HG03558 (cell line): ENCODE data around the gene ANKRD53.

Experiments used
- ATAC-seq: cut with Tn5 transposase; IDR thresholded peaks from one replicate; pipeline ENCODE4 v1.9.1; 2021; ENCODE audit warnings: moderate number of reproducible peaks; ENCODE audit not compliant: unreplicated experiment; ENCODE audit errors: extremely low read depth

Gene ANKRD53

DNA sequence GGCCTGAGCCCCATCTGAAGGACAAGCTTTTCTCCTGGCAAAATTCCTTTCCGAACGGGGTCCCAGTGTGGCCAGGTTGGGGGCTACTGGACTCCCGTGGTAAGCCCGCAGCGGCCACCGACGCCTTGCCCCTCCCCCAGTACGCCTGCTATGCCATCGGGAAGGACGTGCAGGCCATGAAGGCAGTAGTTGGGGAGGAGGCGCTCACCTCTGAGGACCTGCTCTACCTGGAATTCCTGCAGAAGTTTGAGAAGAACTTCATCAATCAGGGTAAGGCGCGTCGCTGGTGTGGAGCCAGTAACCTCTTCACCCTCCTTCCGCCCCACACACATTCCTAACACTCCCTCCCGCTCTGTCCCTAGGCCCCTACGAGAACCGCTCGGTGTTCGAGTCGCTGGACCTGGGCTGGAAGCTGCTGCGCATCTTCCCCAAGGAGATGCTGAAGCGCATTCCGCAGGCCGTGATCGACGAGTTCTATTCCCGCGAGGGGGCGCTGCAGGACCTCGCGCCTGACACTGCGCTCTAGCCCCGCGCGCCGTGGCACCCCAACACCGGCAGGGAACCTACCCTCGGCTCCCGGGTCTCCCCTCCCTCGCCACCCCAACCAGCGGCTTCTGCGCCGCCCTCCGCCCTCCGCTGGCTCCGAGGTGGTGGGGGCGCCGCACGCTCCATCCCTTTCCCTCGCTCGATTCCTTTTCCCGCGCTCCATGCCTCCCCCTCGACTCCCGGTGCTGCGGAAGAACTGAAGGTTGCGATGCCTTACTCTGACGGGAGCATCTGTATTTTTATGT lies 13.6 kb upstream of the ANKRD53 start:
- no peak for ATAC-seq

DNA sequence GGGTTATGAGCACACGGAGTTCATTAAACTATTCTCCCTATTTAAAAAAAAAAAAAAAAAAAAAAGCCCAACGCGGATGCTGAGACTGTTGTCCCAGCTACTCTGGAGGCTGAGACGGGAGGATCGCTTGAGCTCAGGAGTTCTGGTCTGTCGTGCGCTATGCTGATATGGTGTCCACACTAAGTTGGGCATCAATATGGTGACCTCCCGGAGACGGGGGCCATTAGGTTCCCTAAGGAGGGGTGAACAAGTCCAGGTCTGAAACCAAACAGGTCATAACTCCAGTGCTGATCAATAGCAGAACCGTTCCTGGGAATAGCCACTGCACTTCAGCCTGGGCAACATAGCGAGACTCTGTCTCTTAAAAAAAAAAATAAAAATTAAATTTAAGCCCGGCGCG lies 12.9 kb upstream of the ANKRD53 start:
- ATAC-seq = no peak

- no peak for ATAC-seq
Measured at GRCh38 chr2:70966681-70967080, 11.7 kb upstream of the ANKRD53 start.

- ATAC-seq = no peak
Measured at GRCh38 chr2:70967189-70967588, 11.2 kb upstream of the ANKRD53 start.

GRCh38 chr2:70974592-70974991 lies 3.8 kb upstream of the ANKRD53 start:
- no peak for ATAC-seq

DNA sequence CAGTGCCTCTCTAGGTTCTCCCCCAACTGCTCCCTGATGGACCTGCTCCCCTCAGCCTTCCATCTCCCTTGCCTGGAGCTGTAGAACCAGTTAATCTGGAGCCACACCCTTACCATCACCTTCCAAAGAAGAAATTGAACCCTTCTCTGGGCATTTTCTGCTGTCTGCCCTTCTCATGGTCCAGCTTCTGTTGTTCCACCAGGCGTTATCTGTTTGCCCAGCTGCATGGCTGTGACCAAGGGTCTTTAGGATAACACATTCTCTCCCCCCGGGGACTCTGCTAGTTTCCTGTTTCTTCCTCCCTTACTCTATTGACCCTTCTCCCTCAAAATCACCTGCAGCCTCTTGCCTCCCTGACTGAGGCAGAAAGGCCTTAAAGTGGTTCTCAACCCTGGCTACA lies 3.2 kb upstream of the ANKRD53 start:
- ATAC-seq = no peak

- no peak for ATAC-seq
Measured at GRCh38 chr2:70977605-70978205, 725 bp upstream of the ANKRD53 start.

- no peak for ATAC-seq
Measured at GRCh38 chr2:70979180-70979488, 704 bp downstream of the ANKRD53 start.

DNA sequence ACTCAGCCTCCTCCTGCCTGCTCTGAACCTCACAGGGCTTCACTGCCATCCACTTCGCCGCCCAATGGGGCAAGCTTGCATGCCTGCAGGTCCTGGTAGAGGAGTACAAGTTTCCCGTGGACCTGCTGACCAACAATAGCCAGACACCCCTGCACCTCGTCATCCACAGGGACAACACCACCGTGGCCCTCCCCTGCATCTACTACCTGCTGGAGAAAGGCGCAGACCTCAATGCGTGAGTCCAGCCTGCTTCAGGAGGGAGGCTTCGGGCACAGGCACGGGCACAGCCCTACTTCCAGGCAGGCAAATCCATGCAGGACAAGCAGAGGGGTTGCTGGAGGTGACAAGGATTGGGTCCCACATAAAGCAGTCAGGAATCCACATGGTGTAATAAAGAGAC lies 1.2 kb downstream of the ANKRD53 start:
- ATAC-seq = no peak

- ATAC-seq = no peak
Measured at GRCh38 chr2:70981421-70981820, 3.0 kb downstream of the ANKRD53 start.

DNA sequence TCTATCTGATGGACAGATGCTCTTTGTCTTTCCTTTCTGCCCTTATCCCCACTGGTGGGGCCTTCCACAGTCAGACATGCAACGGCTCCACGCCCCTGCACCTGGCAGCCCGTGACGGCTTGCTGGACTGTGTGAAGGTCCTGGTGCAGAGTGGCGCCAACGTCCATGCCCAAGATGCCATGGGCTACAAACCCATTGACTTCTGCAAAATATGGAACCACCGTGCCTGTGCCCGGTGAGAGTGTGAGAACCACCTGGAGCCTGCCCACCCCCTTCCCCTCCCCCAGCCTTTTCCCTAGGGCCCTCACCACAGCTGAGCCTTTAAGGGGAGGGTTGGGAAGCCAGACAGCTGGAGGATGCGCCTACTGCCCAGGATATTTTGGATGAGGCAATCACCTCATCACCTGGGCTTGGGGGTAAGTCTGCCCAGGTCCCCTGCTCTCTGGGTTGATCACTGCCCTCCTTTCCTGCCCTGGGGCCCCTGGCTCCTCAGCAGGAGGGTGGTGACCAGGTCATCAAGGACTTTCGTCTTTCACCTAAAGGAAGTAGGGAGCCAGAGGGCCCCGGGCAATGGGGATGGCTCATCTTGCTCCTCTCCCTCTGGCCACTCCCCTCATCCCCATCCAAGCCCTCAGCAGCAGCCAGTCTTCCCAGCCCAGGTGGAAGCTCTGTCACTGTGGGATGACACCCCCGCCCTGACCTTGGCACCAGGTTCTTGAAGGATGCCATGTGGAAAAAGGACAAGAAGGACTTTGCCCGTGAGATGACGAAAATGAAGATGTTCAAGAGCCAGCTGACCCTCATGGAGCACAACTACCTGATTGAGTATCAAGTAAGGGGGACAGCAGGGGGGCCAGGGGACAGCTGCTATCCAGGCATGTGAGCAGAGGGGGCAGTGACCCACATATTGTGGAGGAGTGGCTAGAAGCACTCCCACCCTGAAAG lies 3.7 kb downstream of the ANKRD53 start:
- no peak for ATAC-seq

- ATAC-seq = no peak
Measured at GRCh38 chr2:70982971-70983370, 4.5 kb downstream of the ANKRD53 start.

DNA sequence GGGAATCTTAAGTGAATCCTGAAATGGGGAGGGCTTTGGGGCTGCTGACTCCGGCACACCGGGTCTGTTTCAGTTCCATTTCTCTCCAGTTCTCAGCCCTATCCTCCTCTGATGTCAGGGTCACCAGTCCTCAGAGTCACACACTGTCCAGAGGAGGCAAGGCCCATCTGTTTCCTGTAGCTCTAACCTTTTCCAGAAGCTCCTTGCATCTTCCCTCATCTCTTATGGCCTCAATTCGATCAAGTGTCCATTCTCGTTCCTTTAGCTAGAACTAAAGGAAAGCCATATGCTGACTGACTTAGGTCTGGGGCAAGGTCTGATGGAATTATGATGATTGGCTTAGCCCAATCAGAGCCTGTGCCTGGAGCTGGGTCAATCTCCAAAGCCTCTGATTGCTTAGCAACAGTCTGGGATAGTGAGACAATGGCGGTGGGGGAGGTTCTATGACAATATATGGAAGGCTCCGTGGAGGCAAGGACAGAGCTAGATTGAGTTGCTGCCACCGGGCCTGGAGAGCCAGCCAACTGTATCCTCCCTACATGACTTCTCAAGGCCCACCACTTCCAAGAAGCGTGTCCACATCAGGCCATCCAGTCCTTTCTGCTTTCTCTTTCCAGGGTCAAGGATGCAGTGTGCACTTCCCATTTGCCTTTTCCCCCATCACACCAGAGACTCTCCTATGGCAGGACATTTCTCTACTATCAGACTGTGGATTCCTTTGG lies 5.2 kb downstream of the ANKRD53 start:
- ATAC-seq = no peak

GRCh38 chr2:70984228-70984575 lies 5.8 kb downstream of the ANKRD53 start:
- ATAC-seq = no peak

DNA sequence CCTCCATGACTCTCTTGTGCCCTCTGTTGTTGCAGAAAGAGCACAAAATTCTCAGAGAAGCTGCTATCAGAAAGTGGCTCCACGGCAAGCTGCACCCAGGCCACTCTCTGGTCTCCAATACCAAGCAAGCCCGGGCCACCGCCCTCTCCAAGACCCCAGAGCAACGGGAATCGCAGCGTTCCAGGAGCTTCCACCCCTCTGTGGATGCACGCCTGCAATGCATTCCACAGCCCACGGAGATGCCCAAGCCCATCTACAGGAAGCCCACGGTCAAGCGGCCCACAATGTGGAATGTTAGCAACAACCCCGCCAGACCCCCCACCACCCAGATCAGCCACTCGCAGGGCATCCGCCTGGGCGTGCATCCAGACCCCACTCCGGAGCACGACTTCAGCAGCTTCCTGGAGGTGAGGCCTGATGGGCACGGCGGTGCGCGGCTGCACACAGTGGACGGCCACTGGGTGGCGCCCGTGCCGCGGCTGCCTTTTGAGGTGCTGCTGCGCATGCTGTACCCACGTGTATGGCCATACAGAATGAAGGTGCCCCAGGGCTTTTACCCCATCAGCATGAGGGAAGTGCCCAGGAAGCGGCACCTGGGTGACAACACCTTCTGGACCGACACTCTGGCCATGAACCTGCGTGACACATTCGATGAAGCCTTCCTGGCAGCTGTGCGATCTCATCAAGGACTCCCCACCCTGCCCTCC lies 6.3 kb downstream of the ANKRD53 start:
- ATAC-seq = peak; percentile 88

- no peak for ATAC-seq
Measured at GRCh38 chr2:70985283-70985688, 6.9 kb downstream of the ANKRD53 start.

- ATAC-seq = no peak
Measured at GRCh38 chr2:70985956-70986355, 7.5 kb downstream of the ANKRD53 start.

DNA sequence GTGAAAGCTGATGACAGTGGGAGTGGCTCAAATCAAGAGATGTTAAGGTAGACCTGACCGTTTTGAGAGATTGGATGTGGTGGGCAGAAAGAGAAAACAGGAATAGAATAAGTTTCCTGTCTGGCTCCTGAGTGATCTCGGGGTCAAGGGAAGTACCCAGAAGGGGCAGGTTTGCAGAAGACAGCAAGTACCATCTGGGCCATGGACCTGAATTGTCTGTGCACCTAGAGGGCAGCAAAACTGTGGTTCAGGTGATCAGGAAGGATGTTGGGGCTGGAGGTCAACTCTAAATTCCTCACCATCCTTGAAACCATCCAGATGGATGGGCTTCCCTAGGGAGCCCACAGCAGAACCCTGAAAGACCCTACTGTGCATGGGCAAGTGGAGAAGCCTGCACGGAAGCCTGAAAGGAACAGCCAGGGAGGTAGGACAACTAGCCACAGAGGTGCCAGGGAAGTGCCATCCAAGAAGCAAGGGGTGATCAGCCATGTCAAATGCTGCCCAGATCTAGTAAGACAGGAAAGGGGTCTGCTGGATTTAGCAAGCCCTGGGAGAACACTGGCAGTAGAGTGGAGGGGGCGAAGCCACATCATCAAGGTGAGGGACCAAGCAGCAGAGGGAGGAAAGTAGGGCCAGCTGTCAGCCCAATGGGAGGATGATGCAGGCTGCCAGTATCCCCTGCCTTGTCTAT lies 8.2 kb downstream of the ANKRD53 start:
- ATAC-seq = no peak

- no peak for ATAC-seq
Measured at GRCh38 chr2:70987386-70987785, 9.0 kb downstream of the ANKRD53 start.
